CD14-positive monocyte (primary cell): ENCODE results near the gene ROR1. TPM values are rescaled to one million over a fixed set of nuclear protein-coding genes. Genes with fewer than 3 reads are reported as not detected.

Experiments
- DNase-seq, 3 donors: peaks; one replicate each; pipeline ENCODE4 v3.0.0-alpha.2; 2011 to 2022
- H2AFZ ChIP-seq: 2 replicates; pipeline ENCODE4 v1.6.0; 2012; ENCODE audit warnings: mild to moderate bottlenecking, low read depth, low read length, inconsistent platforms; ENCODE audit not compliant: insufficient read depth, poor library complexity, severe bottlenecking
- H3K27ac ChIP-seq, 2 donors: 1 replicate in 1 of 2; 2 replicates in 1 of 2; pipeline ENCODE4 v1.5.1; 2012 to 2013; ENCODE audit warnings: low read length in 2 of 2, control low read depth in 1 of 2, inconsistent platforms in 1 of 2, low read depth in 1 of 2, mild to moderate bottlenecking in 1 of 2
- H3K27me3 ChIP-seq, 2 donors: one replicate each; pipeline versions ENCODE4 v1.6.0 to v1.6.1; 2011 to 2013; ENCODE audit warnings: low read length in 2 of 2; ENCODE audit not compliant: control insufficient read depth in 2 of 2, insufficient read depth in 2 of 2
- H3K36me3 ChIP-seq, 2 donors: replicated peaks in 1 of 2; 1 replicate in 1 of 2; 2 replicates in 1 of 2; pipeline versions ENCODE4 v1.5.1 to v1.6.1; 2012 to 2013; ENCODE audit warnings: low read length in 2 of 2, control low read depth in 1 of 2, inconsistent platforms in 1 of 2, mild to moderate bottlenecking in 1 of 2; ENCODE audit not compliant: insufficient read depth in 2 of 2, control insufficient read depth in 1 of 2
- H3K4me1 ChIP-seq, 2 donors: 1 replicate in 1 of 2; 2 replicates in 1 of 2; pipeline versions ENCODE4 v1.5.1 to v1.6.1; 2012 to 2013; ENCODE audit warnings: low read length in 2 of 2, control low read depth in 1 of 2, inconsistent platforms in 1 of 2, mild to moderate bottlenecking in 1 of 2, moderate library complexity in 1 of 2; ENCODE audit not compliant: insufficient read depth in 2 of 2, control insufficient read depth in 1 of 2
- H3K4me2 ChIP-seq: replicated peaks from 2 replicates; pipeline ENCODE3; 2012; ENCODE audit warnings: low read length, moderate library complexity, mild to moderate bottlenecking; ENCODE audit not compliant: poor library complexity, severe bottlenecking; ENCODE audit errors: extremely low read depth
- H3K4me3 ChIP-seq, 3 experiments: fragments of 200-600 bp in 1 of 3; sonication (generic) in 1 of 3; replicated peaks in 1 of 3; 1 replicate in 2 of 3; 2 replicates in 1 of 3; pipeline ENCODE4 v1.5.1; 2011 to 2013; ENCODE audit warnings: low read length in 3 of 3, mild to moderate bottlenecking in 3 of 3, control low read depth in 2 of 3, low read depth in 2 of 3, inconsistent platforms in 1 of 3, moderate library complexity in 1 of 3
- H3K79me2 ChIP-seq: 2 replicates; pipeline ENCODE4 v1.6.0; 2012; ENCODE audit warnings: mild to moderate bottlenecking, control low read depth, inconsistent platforms, low read length, moderate library complexity; ENCODE audit not compliant: insufficient read depth
- H3K9ac ChIP-seq: 2 replicates; pipeline ENCODE4 v1.6.0; 2017; ENCODE audit warnings: low read length, mild to moderate bottlenecking; ENCODE audit not compliant: insufficient read depth, poor library complexity, severe bottlenecking
- H3K9me3 ChIP-seq, 2 donors: replicated peaks in 1 of 2; 1 replicate in 1 of 2; 2 replicates in 1 of 2; pipeline versions ENCODE4 v1.5.1 to v1.6.1; 2012 to 2013; ENCODE audit warnings: low read length in 2 of 2, control low read depth in 1 of 2; ENCODE audit not compliant: control insufficient read depth in 1 of 2, insufficient read depth in 1 of 2
- H4K20me1 ChIP-seq: 2 replicates; pipeline ENCODE4 v1.6.0; 2012; ENCODE audit warnings: mild to moderate bottlenecking, low read length, control low read depth, moderate library complexity; ENCODE audit not compliant: insufficient read depth
- H3K27ac Mint-ChIP-seq, 7 donors: one replicate each; pipeline ENCODE4 v1.8.0; 2020; ENCODE audit warnings: mild to moderate bottlenecking in 7 of 7, mixed read lengths in 7 of 7, moderate library complexity in 6 of 7, inconsistent platforms in 2 of 7
- H3K27me3 Mint-ChIP-seq, 3 donors: one replicate each; pipeline ENCODE4 v1.8.0; 2021 to 2022; ENCODE audit warnings: low read depth in 3 of 3, mild to moderate bottlenecking in 3 of 3, mixed read lengths in 3 of 3, moderate library complexity in 3 of 3, inconsistent platforms in 1 of 3
- H3K36me3 Mint-ChIP-seq, 2 donors: one replicate each; pipeline ENCODE4 v1.8.0; 2020; ENCODE audit warnings: mixed read lengths in 2 of 2, inconsistent platforms in 1 of 2, mild to moderate bottlenecking in 1 of 2
- H3K4me1 Mint-ChIP-seq: one replicate; pipeline ENCODE4 v1.8.0; 2020; ENCODE audit warnings: mild to moderate bottlenecking, mixed read lengths
- H3K4me3 Mint-ChIP-seq, 2 donors: one replicate each; pipeline ENCODE4 v1.8.0; 2020; ENCODE audit warnings: mild to moderate bottlenecking in 2 of 2, mixed read lengths in 2 of 2, moderate library complexity in 1 of 2
- H3K9me3 Mint-ChIP-seq, 7 donors: one replicate each; pipeline ENCODE4 v1.8.0; 2020 to 2022; ENCODE audit warnings: mixed read lengths in 7 of 7, mild to moderate bottlenecking in 6 of 7, moderate library complexity in 6 of 7, inconsistent platforms in 2 of 7
- WGBS: methylation state at CpG from one replicate; pipeline ENCODE4 v1.1.5; 2013; ENCODE audit warnings: missing lambda C conversion rate; ENCODE audit not compliant: insufficient coverage; 5-methylcytosine and 5-hydroxymethylcytosine counted together
- intact Hi-C, 2 donors: fragments of 100-400 bp; cut with micrococcal nuclease; formaldehyde crosslinking; loops; one replicate each; pipeline versions ENCODE4 v1.15.0 to v1.15.1; 2023
- polyA plus RNA-seq, 3 donors: library from polyadenylated mRNA; depleted of rRNA in 1 of 3; unstranded in 2 of 3; stranded (reverse) in 1 of 3; fragments of 300-500 nt in 2 of 3; fragments of >200 nt in 1 of 3; fragmentation: Illumina TruSeq in 2 of 3; gene quantifications; 1 replicate in 2 of 3; 2 replicates in 1 of 3; pipeline ENCODE4 v1.2.3, GENCODE V29; 2012 to 2021
- TF ChIP-seq, protein P1 (sequence below): fragments of 200-600 bp; IDR thresholded peaks from one replicate; pipeline ENCODE4 v1.8.0; 2022; ENCODE audit warnings: antibody characterized with exemption, mild to moderate bottlenecking

The ROR1 gene
- polyA plus RNA-seq, 3 donors, result not detected

- Histone ChIP-seq H3K36me3 (no peaks in the 10 kb centered on the region), H3K9ac (no peak overlapping the region), H3K4me1 (no peaks in the 10 kb centered on the region), H3K4me2 (no peak overlapping the region), H3K27ac (no peak overlapping the region), H2AFZ (no peak overlapping the region), H4K20me1 (no peaks in the 10 kb centered on the region), H3K9me3 (no peaks in the 10 kb centered on the region), H3K79me2 (no peaks in the 10 kb centered on the region), H3K27me3 (no peaks in the 10 kb centered on the region), H3K4me3 (no peak overlapping the region)
- no CpG with 5 or more reads among the region's 5 CpGs for WGBS
- intact Hi-C loops, result no loop called here
- Mint-ChIP-seq H3K4me3 (no peak overlapping the region), H3K27me3 (peaks cover 0 to 1% (median 0%) of the 10 kb centered on the region in 3 donors), H3K9me3 (peaks cover 0 to 4% (median 0%) of the 10 kb centered on the region in 7 donors), H3K36me3 (no peaks in the 10 kb centered on the region), H3K27ac (no peak overlapping the region), H3K4me1 (no peaks in the 10 kb centered on the region)
- no peak for DNase-seq
- TF ChIP-seq, protein P1, sequence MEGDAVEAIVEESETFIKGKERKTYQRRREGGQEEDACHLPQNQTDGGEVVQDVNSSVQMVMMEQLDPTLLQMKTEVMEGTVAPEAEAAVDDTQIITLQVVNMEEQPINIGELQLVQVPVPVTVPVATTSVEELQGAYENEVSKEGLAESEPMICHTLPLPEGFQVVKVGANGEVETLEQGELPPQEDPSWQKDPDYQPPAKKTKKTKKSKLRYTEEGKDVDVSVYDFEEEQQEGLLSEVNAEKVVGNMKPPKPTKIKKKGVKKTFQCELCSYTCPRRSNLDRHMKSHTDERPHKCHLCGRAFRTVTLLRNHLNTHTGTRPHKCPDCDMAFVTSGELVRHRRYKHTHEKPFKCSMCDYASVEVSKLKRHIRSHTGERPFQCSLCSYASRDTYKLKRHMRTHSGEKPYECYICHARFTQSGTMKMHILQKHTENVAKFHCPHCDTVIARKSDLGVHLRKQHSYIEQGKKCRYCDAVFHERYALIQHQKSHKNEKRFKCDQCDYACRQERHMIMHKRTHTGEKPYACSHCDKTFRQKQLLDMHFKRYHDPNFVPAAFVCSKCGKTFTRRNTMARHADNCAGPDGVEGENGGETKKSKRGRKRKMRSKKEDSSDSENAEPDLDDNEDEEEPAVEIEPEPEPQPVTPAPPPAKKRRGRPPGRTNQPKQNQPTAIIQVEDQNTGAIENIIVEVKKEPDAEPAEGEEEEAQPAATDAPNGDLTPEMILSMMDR, result no peak
These were observed 342.7 kb downstream of the ROR1 start for GRCh38 chr1:64116537-64116936.

GRCh38 chr1:64117492-64117891 is 343.7 kb downstream of the ROR1 start:
- H3K36me3 ChIP-seq, result no peaks in the 10 kb centered on the region
- H3K4me2 ChIP-seq, result no peak overlapping the region
- H3K27ac ChIP-seq, result no peak overlapping the region
- H2AFZ ChIP-seq, result no peak overlapping the region
- H4K20me1 ChIP-seq, result no peaks in the 10 kb centered on the region
- H3K79me2 ChIP-seq, result no peaks in the 10 kb centered on the region
- WGBS, result 56% methylated on average over 1 of the region's 1 CpG
- no peak overlapping the region for H3K9ac ChIP-seq
- H3K4me1 ChIP-seq, result no peaks in the 10 kb centered on the region
- Mint-ChIP-seq H3K4me3 (no peak overlapping the region), H3K9me3 (peaks cover 0 to 4% (median 0%) of the 10 kb centered on the region in 7 donors), H3K27ac (no peak overlapping the region), H3K4me1 (no peaks in the 10 kb centered on the region), H3K27me3 (no peaks in the 10 kb centered on the region), H3K36me3 (no peaks in the 10 kb centered on the region)
- H3K4me3 ChIP-seq, result no peak overlapping the region
- TF ChIP-seq, protein P1, result no peak
- intact Hi-C loops, result no loop called here
- no peaks in the 10 kb centered on the region for H3K9me3 ChIP-seq
- H3K27me3 ChIP-seq, result no peaks in the 10 kb centered on the region
- DNase-seq, result no peak
